ENCODE data around the gene PCDHB7.
"Not testable (repeated sequence)": the region's sequence is repeated elsewhere in the genome, so short reads cannot be mapped to it uniquely, and the experiment has no call there.

PCDHB7 gene

DNA sequence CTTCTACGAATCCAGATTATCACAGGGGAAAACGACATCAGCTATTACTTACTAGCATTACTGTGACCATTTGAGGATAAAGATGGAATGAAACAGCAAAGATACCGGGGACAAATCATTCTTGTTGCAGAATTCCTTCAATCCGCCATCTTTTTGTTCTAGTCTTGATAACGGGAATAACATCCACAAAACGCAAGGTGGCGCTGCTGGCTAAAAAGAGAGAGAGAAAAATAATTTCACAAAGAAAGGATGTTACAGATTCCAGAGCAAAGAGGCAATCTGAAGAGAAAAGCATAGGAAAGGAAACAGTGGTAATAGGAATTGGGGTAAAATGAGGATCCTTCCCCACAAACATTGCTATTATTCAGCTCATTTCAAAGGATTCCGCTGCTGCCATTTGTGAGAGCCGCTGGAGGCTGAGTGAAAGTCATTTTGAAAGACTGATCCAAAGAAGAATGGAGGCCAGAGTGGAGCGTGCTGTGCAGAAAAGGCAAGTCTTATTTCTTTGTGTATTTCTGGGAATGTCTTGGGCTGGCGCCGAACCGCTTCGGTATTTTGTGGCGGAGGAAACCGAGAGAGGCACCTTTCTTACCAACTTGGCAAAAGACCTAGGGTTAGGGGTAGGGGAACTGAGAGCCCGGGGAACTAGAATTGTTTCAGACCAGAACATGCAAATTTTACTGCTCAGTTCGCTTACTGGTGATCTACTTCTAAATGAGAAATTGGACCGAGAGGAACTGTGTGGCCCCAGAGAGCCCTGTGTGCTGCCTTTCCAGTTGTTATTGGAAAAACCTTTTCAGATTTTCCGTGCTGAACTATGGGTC lies at the start of gene PCDHB7:
PCDHB7 (plus strand) TSS at position 264 of the 824 bp plus-strand sequence; CDS start at position 456, 192 bp downstream.
- DNase-seq (ENCODE audit: extremely low read depth in 1 of 2, low read depth in 1 of 2) = no peak

- not testable (repeated sequence) for DNase-seq (ENCODE audit: extremely low read depth in 1 of 2, low read depth in 1 of 2)
Measured at GRCh38 chr5:141123396-141124135, 48.9 kb upstream of the PCDHB7 start.

DNA sequence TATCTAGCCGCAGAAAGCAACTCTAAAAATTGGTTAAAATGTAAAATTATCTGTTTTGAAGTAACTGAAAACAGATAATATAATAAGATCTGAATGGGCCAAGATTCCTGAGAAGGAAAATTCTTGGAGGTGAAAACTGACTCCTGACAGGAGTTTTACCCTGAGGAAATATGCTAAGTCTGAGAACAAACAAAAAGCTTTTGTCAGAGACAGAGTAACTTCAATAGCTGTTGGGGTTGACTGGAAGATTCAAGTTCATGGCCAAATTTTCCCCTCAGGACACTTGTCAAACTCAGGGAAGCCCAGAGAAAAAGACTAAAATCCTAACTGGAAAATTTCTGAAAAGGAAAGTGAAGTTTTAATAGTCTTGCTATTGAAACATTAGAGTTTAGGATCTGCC lies 45.1 kb upstream of the PCDHB7 start:
- DNase-seq (ENCODE audit: extremely low read depth in 1 of 2, low read depth in 1 of 2) = no peak

DNA sequence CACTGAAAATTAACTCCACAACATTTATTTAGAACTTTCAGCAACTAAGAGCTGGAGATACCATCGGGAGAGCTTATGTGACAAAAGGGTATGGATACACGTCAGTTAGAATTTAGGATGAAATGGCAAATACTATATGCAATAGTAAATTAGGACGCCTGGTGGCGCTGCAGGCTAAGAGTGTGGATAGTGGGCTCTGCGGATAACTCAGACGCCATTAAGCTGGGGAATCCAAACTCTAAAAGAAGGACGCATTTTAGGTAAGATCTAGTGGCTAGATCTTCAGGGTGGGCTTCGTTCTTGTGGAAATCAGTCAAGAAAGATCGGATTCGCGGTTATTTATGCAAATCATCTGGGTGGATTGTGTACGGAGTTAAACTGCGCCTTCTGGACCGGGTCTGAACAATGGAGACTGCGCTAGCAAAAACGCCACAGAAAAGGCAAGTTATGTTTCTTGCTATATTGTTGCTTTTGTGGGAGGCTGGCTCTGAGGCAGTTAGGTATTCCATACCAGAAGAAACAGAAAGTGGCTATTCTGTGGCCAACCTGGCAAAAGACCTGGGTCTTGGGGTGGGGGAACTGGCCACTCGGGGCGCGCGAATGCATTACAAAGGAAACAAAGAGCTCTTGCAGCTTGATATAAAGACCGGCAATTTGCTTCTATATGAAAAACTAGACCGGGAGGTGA lies 37.3 kb upstream of the PCDHB7 start, which contains the start of gene PCDHB5:
PCDHB5 (plus strand) TSS at position 177 of the 688 bp plus-strand sequence; CDS start at position 406, 229 bp downstream.
- no peak for DNase-seq (ENCODE audit: extremely low read depth in 1 of 2, low read depth in 1 of 2)

DNA sequence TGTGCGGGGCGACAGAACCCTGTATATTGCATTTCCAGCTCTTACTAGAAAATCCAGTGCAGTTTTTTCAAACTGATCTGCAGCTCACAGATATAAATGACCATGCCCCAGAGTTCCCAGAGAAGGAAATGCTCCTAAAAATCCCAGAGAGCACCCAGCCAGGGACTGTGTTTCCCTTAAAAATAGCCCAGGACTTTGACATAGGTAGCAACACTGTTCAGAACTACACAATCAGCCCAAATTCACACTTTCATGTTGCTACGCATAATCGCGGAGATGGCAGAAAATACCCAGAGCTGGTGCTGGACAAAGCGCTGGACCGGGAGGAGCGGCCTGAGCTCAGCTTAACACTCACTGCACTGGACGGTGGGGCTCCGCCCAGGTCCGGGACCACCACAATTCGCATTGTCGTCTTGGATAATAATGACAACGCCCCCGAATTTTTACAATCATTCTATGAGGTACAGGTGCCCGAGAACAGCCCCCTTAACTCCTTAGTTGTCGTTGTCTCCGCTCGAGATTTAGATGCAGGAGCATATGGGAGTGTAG lies 36.7 kb upstream of the PCDHB7 start:
- no peak for DNase-seq (ENCODE audit: extremely low read depth in 1 of 2, low read depth in 1 of 2)

- DNase-seq (ENCODE audit: extremely low read depth in 1 of 2, low read depth in 1 of 2) = not testable (repeated sequence)
Measured at GRCh38 chr5:141137346-141137745, 35.1 kb upstream of the PCDHB7 start.

GRCh38 chr5:141149812-141150211 lies 22.6 kb upstream of the PCDHB7 start, which contains the start of gene PCDHB6:
TSS of gene PCDHB6 (plus strand) at chr5:141150057. CDS start at chr5:141150258, 201 bp downstream.
- no peak for DNase-seq (ENCODE audit: extremely low read depth in 1 of 2, low read depth in 1 of 2)

DNA sequence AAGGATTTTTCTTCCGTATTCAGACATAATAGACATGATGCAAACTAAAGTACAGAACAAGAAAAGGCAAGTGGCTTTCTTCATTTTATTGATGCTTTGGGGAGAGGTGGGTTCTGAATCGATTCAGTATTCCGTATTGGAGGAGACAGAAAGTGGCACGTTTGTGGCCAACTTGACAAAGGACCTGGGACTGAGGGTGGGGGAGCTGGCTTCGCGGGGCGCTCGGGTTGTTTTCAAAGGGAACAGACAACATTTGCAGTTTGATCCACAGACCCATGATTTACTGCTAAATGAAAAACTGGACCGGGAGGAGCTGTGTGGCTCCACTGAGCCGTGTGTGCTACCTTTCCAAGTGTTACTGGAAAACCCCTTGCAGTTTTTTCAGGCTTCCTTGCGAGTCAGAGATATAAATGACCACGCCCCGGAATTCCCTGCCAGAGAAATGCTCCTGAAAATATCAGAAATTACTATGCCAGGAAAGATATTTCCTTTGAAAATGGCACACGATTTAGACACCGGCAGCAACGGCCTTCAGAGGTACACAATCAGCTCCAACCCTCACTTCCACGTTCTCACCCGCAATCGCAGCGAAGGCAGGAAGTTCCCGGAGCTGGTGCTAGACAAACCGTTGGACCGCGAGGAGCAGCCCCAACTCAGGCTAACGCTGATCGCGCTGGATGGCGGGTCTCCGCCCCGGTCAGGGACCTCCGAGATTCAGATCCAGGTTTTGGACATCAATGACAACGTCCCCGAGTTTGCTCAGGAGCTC lies 22.0 kb upstream of the PCDHB7 start:
- DNase-seq (ENCODE audit: extremely low read depth in 1 of 2, low read depth in 1 of 2) = no peak

GRCh38 chr5:141150993-141151325 lies 21.5 kb upstream of the PCDHB7 start:
- no peak for DNase-seq (ENCODE audit: extremely low read depth in 1 of 2, low read depth in 1 of 2)

- DNase-seq (ENCODE audit: extremely low read depth in 1 of 2, low read depth in 1 of 2) = not testable (repeated sequence)
Measured at GRCh38 chr5:141151632-141152031, 20.8 kb upstream of the PCDHB7 start.

- not testable (repeated sequence) for DNase-seq (ENCODE audit: extremely low read depth in 1 of 2, low read depth in 1 of 2)
Measured at GRCh38 chr5:141152096-141152495, 20.3 kb upstream of the PCDHB7 start.

DNA sequence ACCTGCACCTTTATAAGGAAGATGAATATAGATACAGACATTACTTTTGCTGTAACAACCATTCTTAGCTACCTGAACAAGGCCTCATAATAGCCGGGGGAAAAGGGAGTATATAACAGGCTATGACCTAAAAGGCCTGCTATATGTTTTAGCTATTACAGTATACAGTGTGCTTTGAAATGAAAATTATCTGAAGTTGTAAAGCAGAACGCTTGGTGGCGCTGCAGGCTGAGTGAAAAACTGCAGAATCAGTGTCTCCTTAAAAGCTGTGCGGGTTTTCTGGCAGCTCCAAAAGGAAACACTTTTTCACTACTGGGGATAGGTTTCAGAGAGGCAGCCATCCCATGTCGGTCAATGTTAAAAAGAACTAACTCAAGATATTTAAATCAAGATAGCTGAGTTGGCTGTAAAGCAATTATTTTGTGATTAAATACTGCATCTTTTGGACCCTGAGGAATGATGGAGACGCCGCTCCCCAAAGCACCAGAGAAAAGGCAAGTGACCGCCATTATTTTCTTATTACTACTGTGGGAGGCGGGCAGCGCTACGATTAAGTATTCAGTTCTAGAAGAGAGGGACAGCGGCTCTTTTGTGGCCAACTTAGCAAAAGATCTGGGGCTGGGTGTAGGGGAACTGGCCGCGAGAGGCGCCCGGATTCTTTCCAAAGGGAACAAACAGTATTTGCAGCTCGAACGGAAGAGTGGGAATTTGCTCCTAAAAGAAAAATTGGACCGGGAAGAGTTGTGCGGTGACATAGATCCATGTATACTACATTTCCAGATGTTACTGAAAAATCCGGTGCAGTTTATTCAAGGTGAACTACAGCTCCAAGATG lies 16.7 kb upstream of the PCDHB7 start:
- DNase-seq (ENCODE audit: extremely low read depth in 1 of 2, low read depth in 1 of 2) = no peak

- not testable (repeated sequence) for DNase-seq (ENCODE audit: extremely low read depth in 1 of 2, low read depth in 1 of 2)
Measured at GRCh38 chr5:141157356-141157755, 15.1 kb upstream of the PCDHB7 start.

DNA sequence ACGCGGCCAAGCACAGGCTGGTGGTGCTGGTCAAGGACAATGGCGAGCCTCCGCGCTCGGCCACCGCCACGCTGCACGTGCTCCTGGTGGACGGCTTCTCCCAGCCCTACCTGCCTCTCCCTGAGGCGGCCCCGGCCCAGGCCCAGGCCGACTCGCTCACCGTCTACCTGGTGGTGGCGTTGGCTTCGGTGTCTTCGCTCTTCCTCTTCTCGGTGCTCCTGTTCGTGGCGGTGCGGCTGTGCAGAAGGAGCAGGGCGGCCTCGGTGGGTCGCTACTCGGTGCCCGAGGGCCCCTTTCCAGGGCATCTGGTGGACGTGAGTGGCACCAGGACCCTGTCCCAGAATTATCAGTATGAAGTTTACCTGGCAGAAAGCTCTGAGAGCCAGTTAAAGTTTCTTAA lies 14.5 kb upstream of the PCDHB7 start:
- not testable (repeated sequence) for DNase-seq (ENCODE audit: extremely low read depth in 1 of 2, low read depth in 1 of 2)

DNA sequence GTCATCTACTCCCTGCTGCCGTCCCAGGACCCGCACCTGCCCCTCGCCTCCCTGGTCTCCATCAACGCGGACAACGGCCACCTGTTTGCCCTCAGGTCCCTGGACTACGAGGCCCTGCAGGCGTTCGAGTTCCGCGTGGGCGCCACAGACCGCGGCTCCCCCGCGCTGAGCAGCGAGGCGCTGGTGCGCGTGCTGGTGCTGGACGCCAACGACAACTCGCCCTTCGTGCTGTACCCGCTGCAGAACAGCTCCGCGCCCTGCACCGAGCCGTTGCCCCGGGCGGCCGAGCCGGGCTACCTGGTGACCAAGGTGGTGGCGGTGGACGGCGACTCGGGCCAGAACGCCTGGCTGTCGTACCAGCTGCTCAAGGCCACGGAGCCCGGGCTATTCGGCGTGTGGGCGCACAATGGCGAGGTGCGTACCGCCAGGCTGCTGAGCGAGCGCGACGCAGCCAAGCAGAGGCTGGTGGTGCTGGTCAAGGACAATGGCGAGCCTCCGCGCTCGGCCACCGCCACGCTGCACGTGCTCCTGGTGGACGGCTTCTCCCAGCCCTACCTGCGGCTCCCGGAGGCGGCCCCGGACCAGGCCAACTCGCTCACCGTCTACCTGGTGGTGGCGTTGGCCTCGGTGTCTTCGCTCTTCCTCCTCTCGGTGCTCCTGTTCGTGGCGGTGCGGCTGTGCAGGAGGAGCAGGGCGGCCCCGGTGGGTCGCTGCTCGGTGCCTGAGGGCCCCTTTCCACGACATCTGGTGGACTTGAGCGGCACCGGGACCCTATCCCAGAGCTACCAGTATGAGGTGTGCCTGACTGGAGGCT lies 2.1 kb downstream of the PCDHB7 start:
- DNase-seq (ENCODE audit: extremely low read depth in 1 of 2, low read depth in 1 of 2) = not testable (repeated sequence)

- no peak for DNase-seq (ENCODE audit: extremely low read depth in 1 of 2, low read depth in 1 of 2)
Measured at GRCh38 chr5:141175933-141176332, 3.5 kb downstream of the PCDHB7 start.

DNA sequence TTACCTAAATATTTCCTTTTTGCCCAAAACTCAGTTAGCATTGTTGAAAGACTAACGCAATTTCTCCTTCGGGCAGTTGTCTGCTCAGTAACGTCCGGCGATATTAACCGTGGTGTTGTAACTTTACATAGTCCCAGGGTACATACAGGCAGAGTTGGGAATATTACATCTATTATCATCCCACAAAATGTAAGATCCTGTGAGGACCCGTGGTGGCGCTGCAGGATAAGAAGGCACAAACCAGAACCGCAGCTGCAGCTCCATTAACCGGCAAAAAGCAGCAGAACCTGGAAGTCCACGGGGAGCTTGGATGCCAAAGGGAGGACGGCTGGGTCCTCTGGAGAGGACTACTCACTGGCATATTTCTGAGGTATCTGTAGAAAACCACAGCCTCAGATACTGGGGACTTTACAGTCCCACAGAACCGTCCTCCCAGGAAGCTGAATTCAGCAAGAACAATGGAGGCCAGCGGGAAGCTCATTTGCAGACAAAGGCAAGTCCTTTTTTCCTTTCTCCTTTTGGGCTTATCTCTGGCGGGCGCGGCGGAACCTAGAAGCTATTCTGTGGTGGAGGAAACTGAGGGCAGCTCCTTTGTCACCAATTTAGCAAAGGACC lies 5.2 kb downstream of the PCDHB7 start, which contains the start of gene PCDHB8:
PCDHB8 (plus strand) TSS at position 214 of the 615 bp plus-strand sequence; CDS start at position 459, 245 bp downstream.
- not testable (repeated sequence) for DNase-seq (ENCODE audit: extremely low read depth in 1 of 2, low read depth in 1 of 2)

DNA sequence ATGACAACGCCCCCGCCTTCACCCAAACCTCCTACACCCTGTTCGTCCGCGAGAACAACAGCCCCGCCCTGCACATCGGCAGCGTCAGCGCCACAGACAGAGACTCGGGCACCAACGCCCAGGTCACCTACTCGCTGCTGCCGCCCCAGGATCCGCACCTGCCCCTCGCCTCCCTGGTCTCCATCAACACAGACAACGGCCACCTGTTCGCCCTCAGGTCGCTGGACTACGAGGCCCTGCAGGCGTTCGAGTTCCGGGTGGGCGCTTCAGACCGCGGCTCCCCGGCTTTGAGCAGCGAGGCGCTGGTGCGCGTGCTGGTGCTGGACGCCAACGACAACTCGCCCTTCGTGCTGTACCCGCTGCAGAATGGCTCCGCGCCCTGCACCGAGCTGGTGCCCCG lies 6.9 kb downstream of the PCDHB7 start:
- not testable (repeated sequence) for DNase-seq (ENCODE audit: extremely low read depth in 1 of 2, low read depth in 1 of 2)

All from activated CD8-positive, alpha-beta memory T cell treated with anti-CD3 and anti-CD28 coated beads for 1 hour (primary cell).